ENCODE measurements around the gene UGP2. TPM values are rescaled to one million over a fixed set of nuclear protein-coding genes. Genes with fewer than 3 reads are reported as not detected.
"Not testable (repeated sequence)": the region's sequence is repeated elsewhere in the genome, so short reads cannot be mapped to it uniquely, and the experiment has no call there.

UGP2 gene
- total and polyA plus RNA-seq, 10 of the 15 experiments (the other 5 are each of a cell fraction or from before 2014, with no cell fraction given) = 40.8 to 98.3 (median 76.1) TPM

DNA sequence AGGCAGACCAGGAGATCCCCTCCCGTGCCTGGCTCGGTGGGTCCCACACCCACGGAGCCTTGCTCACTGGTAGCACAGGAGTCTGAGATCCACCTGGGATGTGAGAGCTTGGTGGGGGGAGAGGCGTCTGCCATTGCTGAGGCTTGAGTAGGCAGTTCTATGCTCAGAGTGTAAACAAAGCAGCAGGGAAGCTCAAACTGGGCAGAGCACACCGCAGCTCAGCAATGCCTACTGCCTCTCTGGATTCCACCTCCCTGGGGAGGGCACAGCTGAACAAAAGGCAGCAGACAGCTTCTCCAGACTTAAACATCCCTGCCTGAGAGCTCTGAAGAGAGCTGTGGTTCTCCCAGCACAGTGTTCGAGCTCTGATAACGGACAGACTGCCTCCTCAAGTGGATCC, 85.1 kb downstream of the UGP2 start (continued):
- no peak for TF ChIP-seq RAD51 (IDR thresholded peaks at IDR 0.05)
- no peak for TF ChIP-seq NR2C1 (IDR thresholded peaks at IDR 0.05)
- TF ChIP-seq BCL11A (IDR thresholded peaks at IDR 0.05; ENCODE audit: low read depth, low read length) = no peak
- no peak for TF ChIP-seq TBL1XR1 (IDR thresholded peaks at IDR 0.05; ENCODE audit: low read depth, low read length)

DNA sequence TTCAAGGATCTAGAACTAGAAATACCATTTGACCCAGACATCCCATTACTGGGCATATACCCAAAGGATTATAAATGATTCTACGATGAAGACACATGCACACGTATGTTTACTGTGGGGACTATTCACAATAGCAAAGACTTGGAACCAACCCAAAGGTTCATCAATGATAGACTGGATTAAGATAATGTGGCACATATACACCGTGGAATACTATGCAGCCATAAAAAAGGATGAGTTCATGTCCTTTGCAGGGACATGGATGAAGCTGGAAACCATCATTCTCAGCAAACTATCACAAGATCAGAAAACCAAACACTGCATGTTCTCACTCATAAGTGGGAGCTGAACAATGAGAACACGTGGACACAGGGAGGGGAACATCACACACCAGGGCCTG, 90.4 kb downstream of the UGP2 start:
- BruUV-seq (replicated peaks); in situ Hi-C loops (cut with MboI); SMC1A ChIA-PET (ENCODE audit: uncharacterized antibody, unreplicated experiment); FAIRE-seq; H3K27me3 ChIP-seq (replicated peaks in 1 of 2; ENCODE audit: control insufficient read depth in 2 of 2, insufficient read depth in 2 of 2, low read length in 1 of 2); POLR2A ChIA-PET; ATAC-seq; H3K9ac ChIP-seq (ENCODE audit: control insufficient read depth, insufficient read depth, low read length); H3K4me3 ChIP-seq; H3K79me2 ChIP-seq (ENCODE audit: control insufficient read depth, insufficient read depth, low read length); H3K4me1 ChIP-seq (ENCODE audit: control insufficient read depth, insufficient read depth, low read length); H3K9me3 ChIP-seq (replicated peaks; ENCODE audit: control insufficient read depth, insufficient read depth, low read length); CTCF ChIA-PET; H3K27ac ChIP-seq (ENCODE audit: control insufficient read depth, insufficient read depth); DNase-seq (ENCODE audit: low read depth, low spot score); RAD21 ChIA-PET (ENCODE audit: unreplicated experiment); H3K4me2 ChIP-seq (ENCODE audit: control insufficient read depth, insufficient read depth); H2AFZ ChIP-seq (ENCODE audit: control insufficient read depth, low read depth, low read length); H3K36me3 ChIP-seq (ENCODE audit: control insufficient read depth in 2 of 2, insufficient read depth in 2 of 2, low read length in 1 of 2); H4K20me1 ChIP-seq (ENCODE audit: control insufficient read depth, insufficient read depth); intact Hi-C loops (cut with micrococcal nuclease; ENCODE audit: unreplicated experiment): not testable (repeated sequence)
- WGBS (ENCODE audit: insufficient coverage, insufficient replicate concordance, low lambda C conversion rate, missing lambda C conversion rate) = 96% methylated on average over 4 of the region's 4 CpGs

Small RNA genes within 50 kb of the gene (small RNA-seq; reads per million reads assigned to genes)
- gene RF01293 = not detected

Other genes starting within 250 kb of the UGP2 start
- gene VPS54, start 177.5 kb downstream of the UGP2 start, total RNA-seq (2014; rRNA removed) = 11.7 and 14.8 TPM in 2 replicates
- gene VPS54, start 177.5 kb downstream of the UGP2 start, total RNA-seq (2014; rRNA removed; fragmentation: Illumina TruSeq; extraction: Trizol) = 15.3 and 15.9 TPM in 2 replicates
- 9.5 and 9.7 TPM in 2 replicates for gene VPS54, start 177.5 kb downstream of the UGP2 start, total RNA-seq (2021)
- gene VPS54, start 177.5 kb downstream of the UGP2 start, polyA plus RNA-seq (2011; rRNA removed) = 16.2 and 25.4 TPM in 2 replicates
- gene VPS54, start 177.5 kb downstream of the UGP2 start, polyA plus RNA-seq (2014; fragmentation: Illumina TruSeq; extraction: Trizol) = 12.7 and 17.6 TPM in 2 replicates
- gene VPS54, start 177.5 kb downstream of the UGP2 start, polyA plus RNA-seq (2014; fragmentation: Nextera tagmentation; extraction: Ambion mirVana) = 1 to 10 TPM; 3.3 to 7.0 TPM
- gene VPS54, start 177.5 kb downstream of the UGP2 start, polyA plus RNA-seq (2014; rRNA removed) = 7.2 and 9.1 TPM in 2 replicates
- 1 to 10 TPM; 1.6 to 6.4 TPM for gene VPS54, start 177.5 kb downstream of the UGP2 start, polyA plus RNA-seq (2016; fragmentation: Nextera tagmentation; extraction: Ambion mirVana)